Stimulated activated memory B cell treated with anti-CD40 and anti-IgM and Interleukin-4, amounts not matched to agents 10 μg/mL and 1 μg/mL and 100 μg/mL, for 72 hours (primary cell): ENCODE data around the gene BRAT1.

Source experiments
- ATAC-seq: fragments of 150-1000 bp; cut with Tn5 transposase; 2 replicates; pipeline ENCODE4 v1.10.0; 2021
- H3K27ac Mint-ChIP-seq: one replicate; pipeline ENCODE4 v1.8.0; 2022; ENCODE audit warnings: mild to moderate bottlenecking, mixed read lengths
- H3K27me3 Mint-ChIP-seq: one replicate; pipeline ENCODE4 v1.8.0; 2022; ENCODE audit warnings: mixed read lengths
- H3K36me3 Mint-ChIP-seq: one replicate; pipeline ENCODE4 v1.8.0; 2022; ENCODE audit warnings: mixed read lengths
- H3K4me1 Mint-ChIP-seq: one replicate; pipeline ENCODE4 v1.8.0; 2022; ENCODE audit warnings: mixed read lengths
- H3K4me3 Mint-ChIP-seq: one replicate; pipeline ENCODE4 v1.8.0; 2022; ENCODE audit warnings: mild to moderate bottlenecking, moderate library complexity, mixed read lengths
- H3K9me3 Mint-ChIP-seq: one replicate; pipeline ENCODE4 v1.8.0; 2022; ENCODE audit warnings: mixed read lengths

The BRAT1 gene

DNA sequence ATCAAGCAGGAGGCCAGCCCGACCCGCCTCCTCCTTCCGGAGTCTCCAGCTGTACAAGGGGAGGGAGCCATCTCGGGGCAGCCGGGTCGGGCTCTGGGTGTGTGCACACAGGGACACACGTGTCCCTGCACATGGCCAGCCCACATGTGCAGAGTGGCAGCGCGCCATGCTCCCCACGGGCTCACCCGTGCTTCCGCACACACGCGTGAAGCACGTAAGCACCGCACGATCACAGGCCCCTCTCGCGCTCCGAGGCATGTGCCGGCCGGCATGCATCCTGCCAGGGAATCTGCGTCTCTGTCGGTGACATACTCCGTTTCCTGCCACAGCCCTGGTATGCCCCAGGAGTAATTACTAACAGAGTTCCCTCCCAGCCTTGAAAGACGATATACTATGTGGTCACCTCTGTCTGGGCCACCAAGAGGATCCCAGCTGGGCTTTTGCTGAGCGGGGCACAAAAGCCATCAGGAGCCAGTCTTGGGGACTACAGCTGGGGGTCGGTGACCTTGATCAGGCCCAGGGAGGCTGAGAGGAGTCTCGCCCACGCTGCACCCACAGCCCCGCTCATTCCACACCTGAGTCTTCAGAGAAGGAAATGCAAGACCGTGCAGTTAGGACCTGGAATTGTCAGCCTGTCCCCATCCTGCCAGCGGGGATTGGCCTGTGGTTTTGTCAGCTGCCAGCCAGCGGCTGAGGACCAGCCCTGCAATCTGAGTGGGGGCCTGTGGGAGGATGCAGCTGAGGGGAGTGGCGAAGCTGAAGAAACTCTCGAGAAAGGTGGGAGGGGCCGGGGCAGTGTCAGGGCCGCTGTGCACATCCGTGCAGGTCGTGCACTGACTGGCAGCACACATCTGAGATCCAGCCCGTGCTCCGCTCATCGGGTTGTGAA, 46.8 kb downstream of the BRAT1 start:
- Mint-ChIP-seq H3K36me3 (no peaks in the 10 kb centered on the region), H3K27me3 (no peaks in the 10 kb centered on the region), H3K4me3 (peak overlapping the region; percentile 54), H3K9me3 (no peaks in the 10 kb centered on the region), H3K27ac (peak overlapping the region; percentile 99), H3K4me1 (peaks cover 65% of the 10 kb centered on the region)
- peak; percentile 70 for ATAC-seq

GRCh38 chr7:2507917-2508306, 47.4 kb downstream of the BRAT1 start:
- Mint-ChIP-seq H3K27ac (peak overlapping the region; percentile 99), H3K4me3 (peak overlapping the region; percentile 54), H3K9me3 (no peaks in the 10 kb centered on the region), H3K36me3 (no peaks in the 10 kb centered on the region), H3K27me3 (no peaks in the 10 kb centered on the region), H3K4me1 (peaks cover 59% of the 10 kb centered on the region)
- ATAC-seq: no peak

GRCh38 chr7:2507208-2507916, 48.0 kb downstream of the BRAT1 start:
- peaks cover 58% of the 10 kb centered on the region for H3K4me1 Mint-ChIP-seq
- ATAC-seq: no peak
- no peaks in the 10 kb centered on the region for H3K36me3 Mint-ChIP-seq
- no peak overlapping the region for H3K4me3 Mint-ChIP-seq
- H3K27ac Mint-ChIP-seq: peak overlapping the region; percentile 99
- no peaks in the 10 kb centered on the region for H3K27me3 Mint-ChIP-seq
- no peaks in the 10 kb centered on the region for H3K9me3 Mint-ChIP-seq

DNA sequence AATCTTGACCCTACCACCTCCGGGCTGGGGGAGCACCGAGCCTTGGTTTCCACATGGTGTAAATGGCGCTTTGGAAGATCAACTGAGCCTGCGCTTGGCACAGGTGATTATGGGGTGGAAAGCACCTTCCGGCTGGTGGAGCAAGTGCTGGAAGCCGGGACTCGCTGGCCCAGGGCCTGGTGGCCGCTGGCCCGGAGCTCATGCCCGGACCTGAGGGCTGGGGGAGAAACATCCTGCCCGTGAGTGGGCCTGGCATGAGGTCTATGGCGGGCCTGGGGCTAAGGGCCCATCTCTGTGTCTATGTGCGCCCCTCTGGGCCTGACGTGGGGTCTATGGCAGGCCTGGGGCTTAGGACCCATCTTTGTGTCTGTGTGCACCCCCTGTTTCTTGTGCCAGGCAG, 49.9 kb downstream of the BRAT1 start:
- Mint-ChIP-seq H3K36me3 (no peaks in the 10 kb centered on the region), H3K4me1 (peaks cover 47% of the 10 kb centered on the region), H3K27ac (peak overlapping the region; percentile 12), H3K9me3 (no peaks in the 10 kb centered on the region), H3K4me3 (no peak overlapping the region), H3K27me3 (no peaks in the 10 kb centered on the region)
- ATAC-seq: no peak

- Mint-ChIP-seq H3K4me3 (no peak overlapping the region), H3K9me3 (no peaks in the 10 kb centered on the region), H3K36me3 (no peaks in the 10 kb centered on the region), H3K27me3 (no peaks in the 10 kb centered on the region), H3K27ac (no peak overlapping the region), H3K4me1 (peaks cover 45% of the 10 kb centered on the region)
- no peak for ATAC-seq
These were observed 50.4 kb downstream of the BRAT1 start for GRCh38 chr7:2504889-2505375.

DNA sequence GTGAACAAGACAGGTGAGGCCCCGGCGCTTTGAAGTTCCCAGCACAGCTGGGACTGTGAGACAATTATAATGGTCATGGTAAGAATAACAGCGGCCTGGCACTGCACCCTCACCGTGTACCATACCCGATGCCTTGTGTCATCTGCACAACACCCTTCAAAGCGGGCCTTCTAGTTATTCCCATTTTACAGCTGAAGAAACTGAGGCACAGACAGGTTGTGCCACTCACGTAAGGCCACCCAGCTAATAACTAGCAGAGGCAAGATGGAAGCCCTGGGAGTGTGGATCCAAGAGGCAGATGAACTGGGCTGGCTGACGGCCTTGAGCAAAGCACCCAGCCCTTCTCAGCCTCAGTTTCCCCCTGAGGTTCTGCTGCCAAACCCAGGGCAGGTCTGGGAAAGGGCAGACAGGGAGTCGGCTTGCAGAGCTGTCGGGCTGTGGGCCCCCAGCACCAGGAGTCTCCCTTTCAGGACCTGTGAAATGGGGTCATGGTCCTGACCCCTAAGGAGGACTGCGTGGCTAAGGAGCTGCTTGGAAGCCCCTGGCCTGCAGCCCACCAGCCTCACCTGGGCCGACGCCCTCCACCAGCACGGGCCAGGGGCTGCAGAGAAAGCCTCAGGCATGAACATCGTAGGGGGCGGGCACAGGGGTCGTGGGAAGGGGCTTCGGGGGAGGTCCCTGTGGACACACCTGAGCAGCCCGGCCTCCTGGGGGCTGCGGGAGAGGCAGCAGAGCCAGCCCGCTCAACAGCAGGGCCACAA, 51.0 kb downstream of the BRAT1 start:
- Mint-ChIP-seq H3K27ac (peak overlapping the region; percentile 27), H3K36me3 (no peaks in the 10 kb centered on the region), H3K4me3 (no peak overlapping the region), H3K9me3 (no peaks in the 10 kb centered on the region), H3K27me3 (no peaks in the 10 kb centered on the region), H3K4me1 (peaks cover 39% of the 10 kb centered on the region)
- no peak for ATAC-seq

- Mint-ChIP-seq H3K36me3 (no peaks in the 10 kb centered on the region), H3K27ac (peak overlapping the region; percentile 27), H3K4me1 (peaks cover 28% of the 10 kb centered on the region), H3K4me3 (no peak overlapping the region), H3K27me3 (no peaks in the 10 kb centered on the region), H3K9me3 (no peaks in the 10 kb centered on the region)
- ATAC-seq: no peak
These were observed 52.0 kb downstream of the BRAT1 start for GRCh38 chr7:2503056-2503941.

DNA sequence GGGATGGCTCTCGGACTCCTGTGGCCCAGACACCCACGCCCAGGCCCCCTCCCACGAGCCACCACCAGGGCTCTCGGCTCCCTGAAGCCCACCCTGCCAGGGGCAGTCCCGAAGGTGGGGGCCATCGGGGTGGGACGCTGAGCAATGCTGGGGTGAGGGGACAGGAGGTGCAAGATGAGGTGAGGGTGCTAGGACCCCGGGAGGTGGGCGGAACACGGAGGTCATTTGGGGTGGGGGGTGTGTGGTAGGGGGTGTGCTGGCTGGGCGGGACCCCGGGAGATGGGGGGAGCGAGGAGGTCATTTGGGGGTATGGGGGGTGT, 52.7 kb downstream of the BRAT1 start:
- no peaks in the 10 kb centered on the region for H3K27me3 Mint-ChIP-seq
- peaks cover 22% of the 10 kb centered on the region for H3K4me1 Mint-ChIP-seq
- no peak overlapping the region for H3K27ac Mint-ChIP-seq
- no peaks in the 10 kb centered on the region for H3K9me3 Mint-ChIP-seq
- no peaks in the 10 kb centered on the region for H3K36me3 Mint-ChIP-seq
- ATAC-seq: no peak
- H3K4me3 Mint-ChIP-seq: no peak overlapping the region

DNA sequence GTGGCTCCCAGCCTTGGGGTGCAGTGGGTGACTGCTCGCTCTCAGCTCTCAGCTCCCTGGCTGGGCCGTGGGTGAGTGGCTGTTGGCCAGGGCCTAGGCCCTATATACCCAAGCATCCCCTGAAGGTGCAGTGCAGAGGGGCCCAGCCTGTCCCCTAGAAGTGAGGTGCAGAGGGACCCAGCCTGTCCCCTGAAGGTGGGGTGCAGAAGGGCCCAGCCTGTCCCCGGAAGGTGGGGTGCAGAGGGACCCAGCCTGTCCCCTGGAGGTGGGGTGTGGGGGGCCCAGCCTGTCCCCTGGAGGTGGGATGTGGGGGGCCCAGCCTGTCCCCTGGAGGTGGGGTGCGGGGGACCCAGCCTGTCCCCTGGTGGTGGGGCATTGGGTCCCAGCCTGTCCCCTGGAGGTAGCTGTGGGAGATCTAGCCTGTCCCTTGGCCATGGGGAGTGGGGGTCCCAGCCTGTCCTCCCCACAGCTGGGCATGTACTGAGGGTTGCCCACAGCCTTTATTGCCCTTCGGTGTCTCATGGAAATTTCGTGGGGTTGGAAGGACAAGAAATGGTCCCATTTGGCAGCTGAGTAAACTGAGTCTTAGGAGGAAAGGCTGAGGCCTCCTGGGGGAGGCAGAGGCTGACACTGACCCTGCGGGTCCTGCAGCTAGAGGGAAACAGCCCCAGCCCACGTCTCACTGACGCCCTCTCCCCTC, 53.2 kb downstream of the BRAT1 start:
- no peaks in the 10 kb centered on the region for H3K36me3 Mint-ChIP-seq
- no peak overlapping the region for H3K27ac Mint-ChIP-seq
- no peak overlapping the region for H3K4me3 Mint-ChIP-seq
- H3K4me1 Mint-ChIP-seq: peaks cover 21% of the 10 kb centered on the region
- peak; percentile 38 for ATAC-seq
- no peaks in the 10 kb centered on the region for H3K9me3 Mint-ChIP-seq
- H3K27me3 Mint-ChIP-seq: no peaks in the 10 kb centered on the region

- H3K4me1 Mint-ChIP-seq: peaks cover 25% of the 10 kb centered on the region
- no peak overlapping the region for H3K27ac Mint-ChIP-seq
- no peak for ATAC-seq
- H3K4me3 Mint-ChIP-seq: no peak overlapping the region
- no peaks in the 10 kb centered on the region for H3K36me3 Mint-ChIP-seq
- no peaks in the 10 kb centered on the region for H3K9me3 Mint-ChIP-seq
- peaks cover 13% of the 10 kb centered on the region for H3K27me3 Mint-ChIP-seq
These were observed 54.6 kb downstream of the BRAT1 start for GRCh38 chr7:2500701-2501100.

- Mint-ChIP-seq H3K36me3 (no peaks in the 10 kb centered on the region), H3K27ac (no peak overlapping the region), H3K9me3 (no peaks in the 10 kb centered on the region), H3K4me1 (peaks cover 26% of the 10 kb centered on the region), H3K27me3 (peaks cover 14% of the 10 kb centered on the region), H3K4me3 (no peak overlapping the region)
- no peak for ATAC-seq
These were observed 55.4 kb downstream of the BRAT1 start for GRCh38 chr7:2499719-2500430.

GRCh38 chr7:2499181-2499580, 56.1 kb downstream of the BRAT1 start:
- Mint-ChIP-seq H3K36me3 (no peaks in the 10 kb centered on the region), H3K27me3 (peaks cover 14% of the 10 kb centered on the region), H3K4me1 (peaks cover 30% of the 10 kb centered on the region), H3K27ac (no peak overlapping the region), H3K9me3 (no peaks in the 10 kb centered on the region), H3K4me3 (no peak overlapping the region)
- no peak for ATAC-seq

GRCh38 chr7:2498708-2499107, 56.6 kb downstream of the BRAT1 start:
- no peak overlapping the region for H3K27ac Mint-ChIP-seq
- no peak for ATAC-seq
- peaks cover 16% of the 10 kb centered on the region for H3K27me3 Mint-ChIP-seq
- no peaks in the 10 kb centered on the region for H3K9me3 Mint-ChIP-seq
- H3K4me1 Mint-ChIP-seq: peaks cover 31% of the 10 kb centered on the region
- no peak overlapping the region for H3K4me3 Mint-ChIP-seq
- H3K36me3 Mint-ChIP-seq: no peaks in the 10 kb centered on the region
